GM18909 (cell line): ENCODE data around the gene FNTB.
"Not testable (repeated sequence)": the region's sequence is repeated elsewhere in the genome, so short reads cannot be mapped to it uniquely, and the experiment has no call there.

Source experiments
- ATAC-seq: cut with Tn5 transposase; IDR thresholded peaks from one replicate; pipeline ENCODE4 v1.9.1; 2021; ENCODE audit warnings: mild to moderate bottlenecking; ENCODE audit not compliant: unreplicated experiment, poor library complexity

Gene FNTB

GRCh38 chr14:65077318-65077717 lies 90.6 kb downstream of the FNTB start:
- no peak for ATAC-seq

GRCh38 chr14:65079201-65079600 lies 92.5 kb downstream of the FNTB start:
- no peak for ATAC-seq

- no peak for ATAC-seq
Measured at GRCh38 chr14:65079768-65080167, 93.1 kb downstream of the FNTB start.

GRCh38 chr14:65080960-65081747 lies 94.5 kb downstream of the FNTB start:
- ATAC-seq, result no peak

GRCh38 chr14:65082930-65083329 lies 96.2 kb downstream of the FNTB start:
- no peak for ATAC-seq

- no peak for ATAC-seq
Measured at GRCh38 chr14:65084554-65085505, 98.1 kb downstream of the FNTB start.

GRCh38 chr14:65086686-65087085 lies 100.0 kb downstream of the FNTB start:
- not testable (repeated sequence) for ATAC-seq

GRCh38 chr14:65087835-65088234 lies 101.1 kb downstream of the FNTB start:
- ATAC-seq, result not testable (repeated sequence)

- no peak for ATAC-seq
Measured at GRCh38 chr14:65092349-65092748, 105.7 kb downstream of the FNTB start.

- ATAC-seq, result no peak
Measured at GRCh38 chr14:65095633-65096205, 109.0 kb downstream of the FNTB start.

GRCh38 chr14:65096323-65097089 lies 109.8 kb downstream of the FNTB start:
- ATAC-seq, result no peak

- ATAC-seq, result no peak
Measured at GRCh38 chr14:65098586-65098985, 111.9 kb downstream of the FNTB start.

GRCh38 chr14:65100922-65101541 lies 114.3 kb downstream of the FNTB start:
- no peak for ATAC-seq

GRCh38 chr14:65101631-65102440 lies 115.1 kb downstream of the FNTB start:
- ATAC-seq, result peak; percentile 2

- peak; percentile 87 for ATAC-seq
Measured at GRCh38 chr14:65102441-65103149, 115.9 kb downstream of the FNTB start, which contains the start of gene MAX. Gene MAX (minus strand): TSS chr14:65102517. CDS start chr14:65102339, 178 bp downstream.

GRCh38 chr14:65103150-65103760 lies 116.6 kb downstream of the FNTB start:
- no peak for ATAC-seq

GRCh38 chr14:65104791-65105190 lies 118.1 kb downstream of the FNTB start:
- no peak for ATAC-seq

- ATAC-seq, result no peak
Measured at GRCh38 chr14:65106316-65106715, 119.6 kb downstream of the FNTB start.
